Prostate gland (tissue), 2 donors: ENCODE data around the gene MAP1B. TPM values are rescaled to one million over a fixed set of nuclear protein-coding genes. Genes with fewer than 3 reads are reported as not detected.

Experiments
- DNase-seq: peaks from one replicate; pipeline ENCODE4 v3.0.0-alpha.2; 2019; ENCODE audit warnings: low spot score
- H3K27ac ChIP-seq, 2 donors: fragments of 200-600 bp; sonication (generic); 2 replicates each; pipeline ENCODE4 v1.5.1; 2017 to 2019
- H3K27me3 ChIP-seq: fragments of 200-600 bp; sonication (generic); replicated peaks from 2 replicates; pipeline ENCODE4 v1.5.1; 2019; ENCODE audit not compliant: insufficient read depth
- H3K36me3 ChIP-seq, 2 donors: fragments of 200-600 bp; sonication (generic); 1 replicate in 1 of 2; 2 replicates in 1 of 2; pipeline versions ENCODE4 v1.5.1 to v1.8.1; 2017 to 2019
- H3K4me1 ChIP-seq: fragments of 200-600 bp; sonication (generic); replicated peaks from 2 replicates; pipeline ENCODE4 v1.5.1; 2019
- H3K4me3 ChIP-seq, 2 donors: fragments of 200-600 bp; sonication (generic); 2 replicates each; pipeline ENCODE4 v1.5.1; 2017 to 2019
- H3K9me3 ChIP-seq: fragments of 200-600 bp; sonication (generic); 2 replicates; pipeline ENCODE4 v1.5.1; 2017
- POLR2A ChIP-seq: fragments of 450-650 bp; IDR thresholded peaks from one replicate; pipeline ENCODE4 v1.6.1; 2016; ENCODE audit warnings: antibody characterized with exemption, mild to moderate bottlenecking
- POLR2AphosphoS5 ChIP-seq: sonication (generic); formaldehyde crosslinking; IDR thresholded peaks from one replicate; pipeline ENCODE4 v1.6.1; 2017; ENCODE audit warnings: antibody characterized with exemption
- WGBS: methylation state at CpG from one replicate; pipeline ENCODE4 v1.1.5; 2018; 5-methylcytosine and 5-hydroxymethylcytosine counted together
- intact Hi-C: fragments of 100-400 bp; cut with DNase I; formaldehyde crosslinking; loops from one replicate; pipeline ENCODE4 v1.14.2; 2022
- total RNA-seq, 2 donors: library from RNA; depleted of rRNA; stranded (reverse); fragments of >200 nt; gene quantifications; one replicate each; pipeline ENCODE4 v1.1.0, GENCODE V29; 2016
- TF ChIP-seq, protein P1 (sequence below), 4 experiments: fragments of 200-600 bp in 2 of 4; fragments of 450-650 bp in 2 of 4; sonication (generic) in 2 of 4; IDR thresholded peaks; 1 replicate in 3 of 4; 2 replicates in 1 of 4; pipeline ENCODE4 v1.5.1; 2016 to 2019; ENCODE audit warnings: antibody characterized with exemption in 4 of 4, mild to moderate bottlenecking in 2 of 4, moderate library complexity in 2 of 4

The MAP1B gene
- total RNA-seq, 2 donors from 2014 or later, result 99.6 to 515 TPM

DNA sequence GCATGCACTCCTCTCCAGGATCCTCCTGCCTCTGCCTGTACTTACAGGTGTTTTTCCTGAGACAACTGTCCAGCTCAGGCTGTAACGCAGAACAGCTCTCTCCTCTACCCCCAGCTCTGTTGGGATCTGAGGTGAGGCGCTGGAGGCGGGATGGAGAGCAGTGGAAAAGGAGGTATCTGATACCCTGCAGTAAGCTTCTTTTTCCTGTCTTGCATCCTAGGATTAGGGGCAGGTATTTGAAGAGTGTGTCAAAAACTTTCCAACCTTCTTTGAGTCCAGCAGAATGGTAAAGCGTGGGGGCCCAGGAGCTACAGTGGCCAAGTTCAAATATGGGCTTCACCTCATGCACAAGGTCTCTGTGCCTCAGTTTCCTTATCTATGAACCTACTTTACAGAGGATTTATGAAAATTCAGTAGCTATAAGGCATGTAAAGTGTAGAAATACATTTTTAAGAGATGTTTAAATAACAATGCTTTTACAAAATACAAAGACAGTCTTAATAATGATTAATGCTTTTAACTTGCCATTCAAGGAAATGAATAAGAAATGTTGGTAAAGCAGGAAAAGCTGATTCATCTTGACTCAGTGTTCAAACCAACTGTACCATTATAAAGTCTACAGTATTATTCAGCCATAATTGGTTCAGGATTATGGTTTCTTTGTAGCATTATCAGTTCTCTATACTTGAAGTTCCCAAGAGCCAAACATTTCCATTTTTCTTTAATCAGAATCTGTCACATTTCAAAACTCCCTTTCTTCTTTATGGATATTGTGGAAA is 26.1 kb downstream of the MAP1B start:
- no peaks in the 10 kb centered on the region for H3K27me3 ChIP-seq
- H3K4me1 ChIP-seq, result no peaks in the 10 kb centered on the region
- H3K36me3 ChIP-seq, result no peaks in the 10 kb centered on the region
- WGBS, result 93% methylated on average over 4 of the region's 4 CpGs
- no peaks in the 10 kb centered on the region for H3K9me3 ChIP-seq
- intact Hi-C loops, result loop anchor here (10.0 kb wide), 1 partner anchor 171 kb away; no protein-coding TSS in a partner anchor
- DNase-seq, result no peak
- TF ChIP-seq POLR2AphosphoS5 (no peak), POLR2A (no peak)
- TF ChIP-seq, protein P1, sequence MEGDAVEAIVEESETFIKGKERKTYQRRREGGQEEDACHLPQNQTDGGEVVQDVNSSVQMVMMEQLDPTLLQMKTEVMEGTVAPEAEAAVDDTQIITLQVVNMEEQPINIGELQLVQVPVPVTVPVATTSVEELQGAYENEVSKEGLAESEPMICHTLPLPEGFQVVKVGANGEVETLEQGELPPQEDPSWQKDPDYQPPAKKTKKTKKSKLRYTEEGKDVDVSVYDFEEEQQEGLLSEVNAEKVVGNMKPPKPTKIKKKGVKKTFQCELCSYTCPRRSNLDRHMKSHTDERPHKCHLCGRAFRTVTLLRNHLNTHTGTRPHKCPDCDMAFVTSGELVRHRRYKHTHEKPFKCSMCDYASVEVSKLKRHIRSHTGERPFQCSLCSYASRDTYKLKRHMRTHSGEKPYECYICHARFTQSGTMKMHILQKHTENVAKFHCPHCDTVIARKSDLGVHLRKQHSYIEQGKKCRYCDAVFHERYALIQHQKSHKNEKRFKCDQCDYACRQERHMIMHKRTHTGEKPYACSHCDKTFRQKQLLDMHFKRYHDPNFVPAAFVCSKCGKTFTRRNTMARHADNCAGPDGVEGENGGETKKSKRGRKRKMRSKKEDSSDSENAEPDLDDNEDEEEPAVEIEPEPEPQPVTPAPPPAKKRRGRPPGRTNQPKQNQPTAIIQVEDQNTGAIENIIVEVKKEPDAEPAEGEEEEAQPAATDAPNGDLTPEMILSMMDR (IDR thresholded peaks at IDR 0.05), result no peak
- no peak overlapping the region for H3K27ac ChIP-seq
- no peak overlapping the region for H3K4me3 ChIP-seq

DNA sequence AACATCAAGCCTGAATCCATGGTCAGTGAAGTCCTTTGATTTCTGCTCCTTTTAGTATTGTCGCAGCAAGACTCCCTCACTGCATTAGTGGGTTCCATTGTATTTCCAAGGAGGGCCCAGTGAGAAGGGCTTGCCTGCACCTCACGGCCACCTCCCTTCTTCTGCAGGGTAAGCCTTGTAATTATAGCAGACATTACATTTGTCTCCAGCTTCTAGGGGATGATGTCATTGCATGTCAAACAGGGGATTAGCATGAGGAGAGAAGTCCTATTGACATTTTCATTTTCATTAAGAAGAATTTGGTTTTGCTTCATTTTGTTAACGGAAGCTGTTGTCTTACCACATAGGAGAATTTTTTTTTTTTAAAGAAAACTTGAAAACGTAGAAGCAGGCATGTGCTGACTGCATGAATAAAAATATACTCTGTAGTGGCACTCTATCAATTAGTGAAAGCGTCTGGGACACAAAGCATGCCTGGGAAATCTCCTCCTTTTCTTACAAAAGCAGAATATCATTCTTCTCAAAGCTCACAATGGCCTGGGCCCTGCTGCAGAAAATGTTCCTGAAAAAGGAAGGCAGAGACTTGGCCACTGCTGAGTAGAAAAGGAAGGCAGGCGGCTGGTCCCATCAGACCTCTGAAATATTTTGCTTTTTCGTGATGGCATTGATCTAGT is 27.1 kb downstream of the MAP1B start:
- Histone ChIP-seq H3K36me3 (no peaks in the 10 kb centered on the region), H3K9me3 (no peaks in the 10 kb centered on the region), H3K27me3 (no peaks in the 10 kb centered on the region), H3K4me3 (no peak overlapping the region), H3K4me1 (no peaks in the 10 kb centered on the region), H3K27ac (no peak overlapping the region)
- DNase-seq, result no peak
- no peak for TF ChIP-seq POLR2A
- 74% methylated on average over 7 of the region's 7 CpGs for WGBS
- intact Hi-C loops, result loop anchor here (10.0 kb wide), 1 partner anchor 170 kb away; no protein-coding TSS in a partner anchor

DNA sequence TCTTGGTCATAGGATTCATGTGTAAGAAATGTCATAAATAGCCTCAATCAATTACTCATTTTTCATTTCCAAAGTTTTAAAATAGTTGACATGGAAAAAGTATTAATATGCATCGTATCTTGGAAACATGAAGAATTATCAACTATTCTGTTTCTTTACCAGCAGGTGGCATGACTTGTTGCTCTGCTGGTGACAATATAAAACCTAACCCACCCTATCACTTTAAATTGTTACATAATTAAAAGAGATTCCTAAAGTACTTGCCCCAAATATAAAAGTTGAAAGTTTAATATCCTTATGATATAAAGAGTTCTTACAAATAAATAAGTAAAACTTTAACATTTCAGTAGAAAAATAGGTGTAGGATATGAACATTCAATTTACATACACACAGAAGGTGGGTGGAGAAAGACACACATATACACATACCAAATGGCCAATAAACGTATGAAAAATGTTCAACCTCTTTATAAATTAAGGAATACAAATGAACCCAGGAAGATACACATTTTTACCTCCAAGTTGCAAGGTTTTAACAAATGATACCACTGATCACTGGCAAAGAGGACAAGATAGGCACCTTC is 30.6 kb downstream of the MAP1B start:
- no peak overlapping the region for H3K27ac ChIP-seq
- WGBS, result 69% methylated on average over 2 of the region's 2 CpGs
- intact Hi-C loops, result loop anchor here (10.0 kb wide), 1 partner anchor 167 kb away; no protein-coding TSS in a partner anchor

DNA sequence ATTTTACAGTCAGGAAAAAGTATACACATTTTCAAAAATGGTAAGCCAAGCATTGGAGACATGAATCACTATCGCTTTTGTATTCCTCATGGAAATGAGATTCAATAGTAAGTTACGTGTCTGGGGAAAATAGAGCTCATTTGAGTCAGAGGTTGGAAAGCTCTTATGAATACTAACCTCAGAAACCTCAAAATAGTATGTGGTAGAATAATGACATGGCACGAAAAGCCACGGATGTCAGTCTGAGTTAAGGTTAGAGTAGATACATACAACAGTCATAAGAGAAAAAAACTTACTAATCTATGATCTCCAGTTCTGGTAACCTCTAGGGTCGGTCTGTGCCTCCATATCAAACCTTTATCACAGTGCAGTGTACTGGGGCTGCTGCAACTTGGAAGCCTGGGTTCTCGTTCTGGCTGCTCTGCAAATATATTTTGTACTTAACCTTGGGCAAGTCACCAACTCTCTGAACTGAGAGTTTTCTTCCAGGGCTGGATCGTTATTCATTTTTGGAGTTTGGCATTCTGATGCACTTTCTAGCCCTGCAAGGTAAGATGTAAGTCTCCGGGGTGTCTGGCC is 31.8 kb downstream of the MAP1B start:
- Histone ChIP-seq H3K4me1 (no peaks in the 10 kb centered on the region), H3K27me3 (no peaks in the 10 kb centered on the region), H3K4me3 (no peak overlapping the region), H3K27ac (no peak overlapping the region), H3K36me3 (no peaks in the 10 kb centered on the region), H3K9me3 (no peaks in the 10 kb centered on the region)
- TF ChIP-seq, protein P1 (IDR thresholded peaks at IDR 0.05), result no peak
- no peak for DNase-seq
- intact Hi-C loops, result loop anchor here (10.0 kb wide), 1 partner anchor 166 kb away; no protein-coding TSS in a partner anchor
- WGBS, result 49% methylated on average over 8 of the region's 8 CpGs

More for the DNA sequence above, 30.6 kb downstream of the MAP1B start:
- H3K27me3 ChIP-seq, result no peaks in the 10 kb centered on the region
- no peaks in the 10 kb centered on the region for H3K4me1 ChIP-seq
- H3K36me3 ChIP-seq, result no peaks in the 10 kb centered on the region
- no peak for TF ChIP-seq POLR2A
- TF ChIP-seq, protein P1 (IDR thresholded peaks at IDR 0.05), result peak in 3 of 4 experiments; percentile 55 to 73 (median 65)
- no peak for DNase-seq
- H3K9me3 ChIP-seq, result no peaks in the 10 kb centered on the region
- no peak overlapping the region for H3K4me3 ChIP-seq

DNA sequence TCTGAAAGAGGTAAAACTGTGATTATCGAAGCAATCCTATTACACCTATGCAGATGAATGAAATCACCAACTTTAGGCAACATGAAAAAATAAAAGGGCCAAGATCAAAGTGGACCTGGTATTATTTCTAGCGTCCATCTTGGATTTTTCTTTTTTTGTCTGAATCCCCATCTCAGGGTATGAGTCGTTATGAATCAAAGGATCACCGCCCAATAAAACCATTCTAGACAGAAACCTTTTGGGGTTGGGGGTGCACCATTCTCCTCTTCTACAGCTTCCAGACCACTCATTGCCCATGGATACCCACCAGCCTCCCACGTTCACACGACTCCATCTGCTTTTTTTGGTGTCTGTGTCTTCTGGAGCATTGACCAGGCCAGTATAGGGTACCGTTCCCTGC is 33.4 kb downstream of the MAP1B start:
- Histone ChIP-seq H3K36me3 (no peaks in the 10 kb centered on the region), H3K9me3 (no peaks in the 10 kb centered on the region), H3K27ac (peak overlapping the region in 1 of 2 donors; percentile 12), H3K27me3 (no peaks in the 10 kb centered on the region), H3K4me1 (no peaks in the 10 kb centered on the region), H3K4me3 (no peak overlapping the region)
- intact Hi-C loops, result no loop called here
- WGBS, result 96% methylated on average over 7 of the region's 7 CpGs
- TF ChIP-seq, protein P1 (IDR thresholded peaks at IDR 0.05), result no peak
- TF ChIP-seq POLR2A (no peak), POLR2AphosphoS5 (no peak)
- no peak for DNase-seq
